ENCODE data around the gene LAG3.
A peak's percentile ranks its signal among the peaks of the same experiment; 100 is the strongest.

The LAG3 gene

DNA sequence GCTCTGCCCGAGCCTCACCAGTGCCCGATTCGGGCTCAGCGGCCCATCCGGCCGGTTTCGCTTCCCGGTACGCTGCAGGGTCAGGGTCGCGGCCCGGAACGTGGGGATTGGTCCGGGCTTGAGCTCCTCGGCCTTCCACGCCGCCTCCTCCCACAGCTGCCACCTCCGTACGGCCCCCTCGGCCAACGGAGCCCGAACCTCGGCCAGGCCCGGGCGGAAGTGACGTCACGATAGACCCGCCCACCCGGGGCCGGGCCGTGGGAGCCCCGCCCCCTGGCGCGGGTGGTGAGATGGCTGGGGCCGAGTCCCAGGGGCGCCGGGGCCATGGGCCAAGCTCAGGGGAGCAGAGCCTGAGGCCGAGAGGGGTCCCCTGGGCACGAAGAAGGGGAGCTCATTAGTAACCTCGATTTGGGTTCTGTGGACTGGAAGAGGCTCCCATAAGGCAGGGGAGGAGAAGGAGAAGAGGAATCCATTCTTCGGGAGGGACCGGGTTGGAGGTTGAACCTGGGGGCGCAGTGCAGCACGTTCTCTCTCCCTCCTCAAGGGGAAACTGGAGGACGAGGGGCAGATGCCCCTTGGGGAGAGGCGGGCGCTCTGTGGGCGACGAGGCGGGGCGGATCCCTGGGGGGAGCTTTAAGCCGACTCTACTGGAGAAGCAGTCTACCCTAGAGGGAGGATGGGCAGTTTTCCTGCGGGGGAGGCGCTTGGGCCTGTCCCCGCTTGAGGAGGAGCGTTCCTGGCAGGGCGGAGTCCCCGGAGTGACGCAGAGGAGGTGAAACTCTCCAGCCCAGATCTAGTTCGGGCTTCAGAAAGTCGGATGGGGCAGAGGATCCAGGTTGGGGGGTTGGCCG, 19.2 kb upstream of the LAG3 start, which contains the start of gene MLF2:
TSS of gene MLF2 (minus strand) at position 221 of the 851 bp plus-strand sequence. CDS start 807 bp downstream, outside the sequence.
- DNase-seq (ENCODE audit: low read depth in 3 of 3): peak; percentile 91 to 97 (median 96)

DNA sequence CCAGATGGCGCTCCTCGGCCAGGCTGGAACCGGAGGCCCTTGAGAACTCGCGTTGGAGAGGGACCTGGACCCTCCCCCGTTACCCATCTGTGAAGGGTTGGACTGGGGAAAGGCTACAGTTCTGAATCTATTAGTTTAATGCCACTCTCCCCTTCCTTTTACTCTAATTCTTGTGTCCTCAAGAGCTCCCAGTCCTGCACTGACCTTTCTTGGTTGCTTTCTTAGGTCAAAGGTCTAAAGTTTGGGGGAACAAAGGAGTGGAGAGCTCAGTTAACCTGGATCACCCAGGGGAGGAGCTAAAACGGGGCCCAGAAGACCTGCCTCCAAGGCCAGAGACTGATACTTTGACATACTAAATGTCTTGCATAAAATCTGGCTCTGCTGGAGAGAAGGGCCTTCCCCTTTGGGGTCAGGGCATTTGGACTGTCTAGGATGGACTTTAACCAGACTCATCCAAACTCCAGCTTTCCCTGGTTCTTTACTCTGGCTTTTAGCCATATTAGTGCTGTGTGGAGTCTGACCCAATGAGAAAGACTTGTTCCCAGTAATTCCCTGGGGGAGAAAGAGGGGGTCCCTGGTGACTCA, 18.5 kb upstream of the LAG3 start:
- no peak for DNase-seq (ENCODE audit: low read depth in 3 of 3)

- no peak for DNase-seq (ENCODE audit: low read depth in 3 of 3)
Measured at GRCh38 chr12:6754411-6754810, 17.9 kb upstream of the LAG3 start.

- DNase-seq (ENCODE audit: low read depth in 3 of 3): no peak
Measured at GRCh38 chr12:6757028-6757690, 15.2 kb upstream of the LAG3 start.

- DNase-seq (ENCODE audit: low read depth in 3 of 3): no peak
Measured at GRCh38 chr12:6758506-6759095, 13.7 kb upstream of the LAG3 start.

DNA sequence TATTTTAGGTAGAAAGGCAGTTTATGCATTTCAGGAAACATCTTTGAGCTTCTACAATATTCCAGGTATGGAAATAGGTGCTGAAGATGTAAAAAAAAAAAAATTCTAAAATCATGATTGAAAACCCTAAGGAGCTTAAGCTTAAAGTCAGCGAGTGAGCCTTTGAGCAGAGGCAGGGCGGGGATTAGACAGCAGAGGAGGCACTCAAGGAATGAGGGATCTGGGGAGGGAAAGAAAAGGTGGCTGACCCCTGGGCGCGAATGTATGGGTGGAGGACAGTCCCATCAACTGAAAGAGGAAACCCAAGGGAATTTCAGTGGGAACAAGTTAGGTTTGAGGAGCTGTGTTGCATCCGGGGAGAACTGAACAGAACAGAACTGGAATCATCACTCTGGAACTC, 12.6 kb upstream of the LAG3 start:
- DNase-seq (ENCODE audit: low read depth in 3 of 3): no peak

GRCh38 chr12:6763380-6763779, 8.9 kb upstream of the LAG3 start:
- DNase-seq (ENCODE audit: low read depth in 3 of 3): no peak

GRCh38 chr12:6764011-6764828, 8.1 kb upstream of the LAG3 start:
- DNase-seq (ENCODE audit: low read depth in 3 of 3): no peak

DNA sequence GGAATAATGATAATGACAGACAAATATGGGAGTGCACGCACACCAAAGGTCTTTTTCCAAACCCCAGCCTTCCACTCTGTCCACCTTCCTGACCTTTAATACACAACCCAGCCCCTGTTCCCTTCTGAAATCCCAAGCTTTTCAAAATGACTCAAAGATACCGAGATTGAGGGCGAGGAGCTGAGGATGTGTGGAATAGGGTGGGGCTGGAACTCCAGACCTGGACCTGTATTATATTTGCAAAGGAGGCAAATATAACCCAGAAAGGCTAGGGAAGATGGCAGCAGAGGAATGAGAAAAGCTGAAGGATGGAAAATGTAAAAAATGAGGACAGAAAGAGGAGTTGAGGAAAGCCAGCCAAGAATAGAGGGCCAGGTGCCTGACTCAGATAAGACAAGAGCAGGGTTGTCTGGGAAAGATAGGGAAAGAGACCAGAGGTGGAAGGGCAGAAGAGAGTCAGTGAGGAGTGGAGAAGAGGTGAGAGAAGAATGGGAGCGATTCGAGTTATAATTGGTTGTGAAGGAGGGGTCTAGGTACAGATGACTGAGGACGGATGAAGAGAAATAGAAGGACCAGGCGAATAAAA, 7.2 kb upstream of the LAG3 start:
- DNase-seq (ENCODE audit: low read depth in 3 of 3): no peak

- DNase-seq (ENCODE audit: low read depth in 3 of 3): no peak
Measured at GRCh38 chr12:6765634-6766581, 6.4 kb upstream of the LAG3 start, which contains the start of gene PTMS. PTMS (plus strand) TSS chr12:6766363; CDS start chr12:6766706, 343 bp downstream.

GRCh38 chr12:6766651-6767349, 5.5 kb upstream of the LAG3 start:
- DNase-seq (ENCODE audit: low read depth in 3 of 3): no peak

- DNase-seq (ENCODE audit: low read depth in 3 of 3): no peak
Measured at GRCh38 chr12:6767353-6768319, 4.7 kb upstream of the LAG3 start.

DNA sequence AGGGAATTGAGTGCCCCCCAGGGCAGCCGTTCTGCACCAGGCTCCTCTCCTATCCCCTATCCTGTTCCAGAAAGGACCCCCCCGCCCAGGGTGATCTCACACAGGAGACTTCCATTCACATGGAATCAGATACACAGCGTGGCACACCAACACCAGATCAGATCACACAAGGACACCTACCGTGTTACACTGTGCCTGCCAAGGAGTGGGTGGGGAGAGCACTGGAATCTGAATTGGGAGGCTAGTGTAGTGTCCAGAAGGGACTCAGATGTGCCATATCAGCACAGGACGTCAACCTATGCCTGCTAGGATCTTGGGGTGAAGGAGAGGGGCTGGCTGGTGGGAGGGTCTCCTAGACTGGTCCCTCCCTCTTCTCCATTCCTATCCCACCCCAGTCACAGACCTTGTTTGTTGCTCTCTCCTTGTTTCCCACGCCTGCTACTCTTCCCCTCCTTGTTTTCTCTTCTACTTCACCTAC, 3.8 kb upstream of the LAG3 start:
- no peak for DNase-seq (ENCODE audit: low read depth in 3 of 3)

DNA sequence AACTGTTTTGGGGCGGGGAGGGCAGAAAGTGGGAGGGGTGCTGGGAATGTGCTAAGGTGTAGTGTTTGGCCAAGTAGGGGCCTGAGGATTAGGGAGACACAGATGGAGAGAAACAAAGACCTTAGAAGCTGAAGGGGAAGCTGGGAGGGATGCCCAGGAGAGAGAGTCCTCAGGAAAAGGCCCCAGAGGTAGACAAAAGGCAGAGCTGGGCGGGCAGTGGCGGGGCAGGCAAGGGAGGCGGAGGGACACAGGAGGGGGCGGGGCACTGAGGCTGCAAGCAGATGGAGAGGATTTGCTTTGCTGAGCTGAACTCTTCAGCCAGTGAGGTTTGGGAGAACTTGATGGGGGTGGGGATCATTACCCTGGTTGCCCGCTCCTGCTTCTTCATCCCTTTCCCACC, 3.3 kb upstream of the LAG3 start:
- no peak for DNase-seq (ENCODE audit: low read depth in 3 of 3)

DNA sequence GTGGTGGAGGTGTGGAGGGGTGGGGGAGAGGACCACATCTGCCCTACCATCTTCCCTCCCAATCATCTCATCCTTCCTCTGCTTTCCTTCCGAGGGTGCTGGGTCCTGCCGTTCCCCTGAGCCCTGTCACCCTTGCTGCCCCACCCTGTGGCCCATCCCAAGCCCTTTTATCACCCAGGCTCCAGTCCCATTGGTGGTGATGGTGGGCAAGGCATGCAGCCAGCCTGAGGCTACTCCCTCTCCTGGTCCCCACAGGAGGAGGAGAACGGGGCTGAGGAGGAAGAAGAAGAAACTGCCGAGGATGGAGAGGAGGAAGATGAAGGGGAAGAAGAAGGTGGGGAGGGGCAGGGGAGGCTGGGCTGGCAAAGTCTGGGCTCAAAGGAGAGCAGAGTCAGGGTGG, 2.7 kb upstream of the LAG3 start:
- DNase-seq (ENCODE audit: low read depth in 3 of 3): no peak

DNA sequence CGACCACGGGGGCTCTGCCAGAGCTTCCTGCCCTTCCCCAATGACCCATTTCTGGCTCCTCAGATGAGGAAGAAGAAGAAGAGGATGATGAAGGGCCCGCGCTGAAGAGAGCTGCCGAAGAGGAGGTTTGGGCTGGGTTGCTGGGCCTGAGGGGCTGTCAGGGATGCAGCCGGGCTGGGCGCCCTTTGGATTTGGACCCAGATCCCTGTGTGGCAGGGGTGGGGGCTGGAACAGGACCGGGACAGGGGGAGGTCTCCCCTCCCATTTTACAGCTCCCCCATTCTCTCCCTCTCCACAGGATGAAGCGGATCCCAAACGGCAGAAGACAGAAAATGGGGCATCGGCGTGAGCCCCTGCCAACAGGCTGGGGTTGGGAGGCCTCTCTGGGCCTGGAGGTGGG, 2.2 kb upstream of the LAG3 start:
- no peak for DNase-seq (ENCODE audit: low read depth in 3 of 3)

- DNase-seq (ENCODE audit: low read depth in 3 of 3): no peak
Measured at GRCh38 chr12:6770600-6770999, 1.7 kb upstream of the LAG3 start.

GRCh38 chr12:6771091-6771495, 1.2 kb upstream of the LAG3 start:
- no peak for DNase-seq (ENCODE audit: low read depth in 3 of 3)
